Measurements from ENCODE around the gene AHCTF1. TPM values are rescaled to one million over a fixed set of nuclear protein-coding genes. Genes with fewer than 3 reads are reported as not detected.
"Not testable (repeated sequence)": the region's sequence is repeated elsewhere in the genome, so short reads cannot be mapped to it uniquely, and the experiment has no call there.

AHCTF1 gene
- total and polyA plus RNA-seq, 2 donors: 15.3 to 45.7 TPM

DNA sequence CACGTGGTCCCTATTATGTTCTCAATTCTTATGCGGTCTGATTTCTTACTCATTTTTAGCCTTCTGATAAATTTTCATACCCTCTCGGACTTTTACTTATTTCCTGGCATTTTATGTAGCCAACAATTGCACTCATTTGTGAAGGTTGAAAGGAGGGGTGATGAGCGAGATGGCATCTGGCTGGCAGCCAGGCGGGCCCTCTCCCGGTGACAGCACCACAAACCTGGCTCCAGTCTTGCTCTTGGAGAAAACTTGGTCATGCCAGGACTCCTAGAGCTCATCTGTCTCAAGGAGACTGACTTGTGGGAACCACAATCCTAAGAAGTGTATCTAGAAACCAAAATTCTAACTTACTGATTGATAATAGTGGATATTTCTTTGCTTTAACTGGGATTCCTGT is 14.6 kb upstream of the AHCTF1 start:
- Histone ChIP-seq H3K36me3 (ENCODE audit: insufficient read depth) (no peaks in the 10 kb centered on the region), H3K4me3 (ENCODE audit: low read depth, low read length) (no peak overlapping the region), H3K27ac (ENCODE audit: low read depth) (no peak overlapping the region), H3K4me1 (ENCODE audit: insufficient read depth) (no peaks in the 10 kb centered on the region)
- no peak for DNase-seq (ENCODE audit: extremely low spot score)
- WGBS: 91% methylated on average over 6 of the region's 6 CpGs

DNA sequence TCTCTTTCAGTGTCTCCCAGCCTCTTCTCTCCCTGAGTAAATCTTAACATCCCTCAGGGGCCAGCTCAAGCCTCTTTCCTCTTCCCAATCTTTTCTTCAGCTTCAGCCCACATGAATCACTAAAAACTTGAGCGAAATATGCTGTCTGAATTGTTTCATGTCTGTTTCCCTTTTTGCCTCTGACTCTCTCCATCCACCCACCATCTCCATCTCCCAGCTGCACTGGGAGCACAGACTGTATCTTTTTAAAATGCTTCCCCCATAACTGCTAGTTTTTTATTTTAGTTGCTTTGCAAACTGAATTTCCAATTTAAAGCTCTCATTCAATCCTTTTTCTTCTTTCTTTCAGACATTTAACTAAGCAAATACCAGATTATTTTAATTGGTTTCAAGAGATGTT is 3.0 kb upstream of the AHCTF1 start:
- no peaks in the 10 kb centered on the region for H3K36me3 ChIP-seq (ENCODE audit: insufficient read depth)
- 91% methylated on average over 1 of the region's 1 CpG for WGBS
- DNase-seq (ENCODE audit: extremely low spot score): no peak
- no peak overlapping the region for H3K27ac ChIP-seq (ENCODE audit: low read depth)
- H3K4me1 ChIP-seq (ENCODE audit: insufficient read depth): no peaks in the 10 kb centered on the region
- H3K4me3 ChIP-seq (ENCODE audit: low read depth, low read length): no peak overlapping the region

DNA sequence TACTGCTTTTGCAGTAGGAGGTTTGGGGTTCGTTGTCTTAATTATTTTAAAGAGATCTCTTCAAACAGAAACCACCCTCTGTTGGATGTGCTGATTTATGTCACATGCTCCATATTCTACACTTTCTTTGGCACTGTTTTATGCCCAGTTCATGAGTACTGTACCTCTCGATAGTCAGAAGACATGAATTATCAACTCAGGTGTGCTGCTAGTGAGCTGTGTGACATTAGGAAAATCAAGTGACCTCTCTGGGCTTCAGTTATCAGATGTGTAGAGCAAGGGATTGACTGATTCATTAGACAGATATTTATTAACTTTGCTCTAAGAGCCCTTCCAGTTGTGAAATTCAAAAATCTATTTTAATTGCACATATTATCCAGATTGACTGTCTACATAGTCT is 2.1 kb upstream of the AHCTF1 start:
- Histone ChIP-seq H3K36me3 (ENCODE audit: insufficient read depth) (no peaks in the 10 kb centered on the region), H3K4me3 (ENCODE audit: low read depth, low read length) (no peak overlapping the region), H3K27ac (ENCODE audit: low read depth) (no peak overlapping the region), H3K4me1 (ENCODE audit: insufficient read depth) (no peaks in the 10 kb centered on the region)
- no peak for DNase-seq (ENCODE audit: extremely low spot score)
- 79% methylated on average over 2 of the region's 2 CpGs for WGBS

DNA sequence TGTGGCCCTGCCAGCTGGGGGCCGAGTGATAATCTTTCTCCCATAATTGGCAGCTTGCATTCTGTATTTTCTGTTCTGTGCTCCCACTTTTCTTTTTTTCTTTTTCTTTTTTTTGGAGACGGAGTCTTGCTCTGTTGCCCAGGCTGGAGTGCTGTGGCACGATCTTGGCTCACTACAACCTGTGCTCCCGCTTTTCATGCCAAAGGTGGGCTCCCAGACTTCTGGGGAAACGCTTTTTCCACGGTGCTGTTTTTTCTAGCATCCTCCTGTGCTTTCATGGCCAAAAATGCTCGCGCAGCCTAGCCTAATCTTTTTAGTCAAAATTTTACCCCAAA is 585 bp upstream of the AHCTF1 start:
- 9% methylated on average over 8 of the region's 8 CpGs for WGBS
- Histone ChIP-seq H3K4me3 (ENCODE audit: low read depth, low read length) (peak overlapping the region; percentile 85), H3K27ac (ENCODE audit: low read depth) (no peak overlapping the region), H3K4me1 (ENCODE audit: insufficient read depth) (no peaks in the 10 kb centered on the region), H3K36me3 (ENCODE audit: insufficient read depth) (no peaks in the 10 kb centered on the region)
- DNase-seq (ENCODE audit: extremely low spot score): no peak

DNA sequence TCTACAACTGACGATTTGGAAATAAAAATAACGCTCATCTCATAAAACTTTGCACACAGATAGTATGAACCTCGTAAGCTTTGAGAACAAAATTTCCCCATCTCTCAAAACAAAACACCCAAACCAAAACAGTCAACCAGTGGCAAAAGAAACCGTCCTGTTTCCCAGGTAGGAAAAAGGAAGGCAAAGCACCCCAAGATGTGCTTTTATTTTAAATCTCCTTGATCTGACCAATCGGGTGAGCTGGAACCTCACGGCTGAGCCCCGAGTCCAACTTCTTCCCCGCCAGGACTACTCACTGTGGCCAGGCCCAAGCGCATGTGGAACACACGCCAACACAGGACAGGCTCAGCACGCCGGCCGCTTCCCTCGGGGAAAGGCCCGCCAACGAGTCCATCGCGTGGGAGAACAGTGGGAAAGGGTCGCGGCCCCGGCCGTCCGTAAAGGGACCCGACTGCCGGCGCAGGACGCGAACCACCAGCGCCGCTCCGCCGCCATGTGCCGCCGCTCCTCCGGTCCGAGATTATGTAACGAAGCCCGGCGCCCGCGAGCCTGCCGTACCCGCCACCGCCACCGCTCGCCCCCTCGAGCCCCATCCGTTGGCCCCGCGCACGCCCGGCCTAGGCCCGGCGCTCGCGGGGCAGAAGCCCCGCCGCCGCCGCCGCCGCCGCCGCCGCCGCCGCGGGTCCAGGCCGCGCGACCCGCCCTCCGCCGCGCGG is 759 bp downstream of the AHCTF1 start:
- no peaks in the 10 kb centered on the region for H3K4me1 ChIP-seq (ENCODE audit: insufficient read depth)
- peak overlapping the region; percentile 85 for H3K4me3 ChIP-seq (ENCODE audit: low read depth, low read length)
- WGBS: under 1% methylated on average over 72 of the region's 76 CpGs
- H3K36me3 ChIP-seq (ENCODE audit: insufficient read depth): no peaks in the 10 kb centered on the region
- no peak for DNase-seq (ENCODE audit: extremely low spot score)
- H3K27ac ChIP-seq (ENCODE audit: low read depth): peak overlapping the region; percentile 86

DNA sequence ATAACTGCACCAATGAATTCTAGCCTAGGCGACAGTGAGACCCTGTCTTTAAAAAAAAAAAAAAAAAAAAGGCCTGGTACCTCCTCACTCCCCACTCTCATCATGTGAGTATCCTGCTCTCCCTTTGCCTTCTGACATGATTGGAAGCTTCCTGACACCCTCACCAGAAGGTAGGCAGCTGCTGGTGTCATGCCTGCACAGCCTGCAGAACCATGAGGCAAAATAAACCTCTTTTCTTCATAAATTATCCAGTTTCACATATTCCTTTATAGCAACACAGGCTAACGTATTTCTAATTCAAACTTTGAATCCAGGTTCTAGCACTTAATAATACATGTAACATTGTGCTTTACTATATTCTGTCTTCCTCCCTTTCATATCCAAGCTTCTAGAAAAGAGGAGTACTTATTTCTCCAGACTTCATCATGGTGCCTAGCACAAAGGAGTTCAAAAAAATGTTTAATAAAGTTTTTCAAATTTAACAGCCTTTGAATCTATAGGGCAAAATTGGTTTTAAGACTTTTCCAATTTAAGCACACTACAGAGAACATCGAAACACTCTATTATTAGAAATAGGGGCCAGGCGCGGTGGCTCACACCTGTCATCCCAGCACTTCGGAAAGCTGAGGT is 5.6 kb downstream of the AHCTF1 start:
- H3K4me3 ChIP-seq (ENCODE audit: low read depth, low read length): no peak overlapping the region
- 97% methylated on average over 6 of the region's 6 CpGs for WGBS
- no peak overlapping the region for H3K27ac ChIP-seq (ENCODE audit: low read depth)
- no peaks in the 10 kb centered on the region for H3K36me3 ChIP-seq (ENCODE audit: insufficient read depth)
- DNase-seq (ENCODE audit: extremely low spot score): no peak
- H3K4me1 ChIP-seq (ENCODE audit: insufficient read depth): peaks cover 3% of the 10 kb centered on the region

DNA sequence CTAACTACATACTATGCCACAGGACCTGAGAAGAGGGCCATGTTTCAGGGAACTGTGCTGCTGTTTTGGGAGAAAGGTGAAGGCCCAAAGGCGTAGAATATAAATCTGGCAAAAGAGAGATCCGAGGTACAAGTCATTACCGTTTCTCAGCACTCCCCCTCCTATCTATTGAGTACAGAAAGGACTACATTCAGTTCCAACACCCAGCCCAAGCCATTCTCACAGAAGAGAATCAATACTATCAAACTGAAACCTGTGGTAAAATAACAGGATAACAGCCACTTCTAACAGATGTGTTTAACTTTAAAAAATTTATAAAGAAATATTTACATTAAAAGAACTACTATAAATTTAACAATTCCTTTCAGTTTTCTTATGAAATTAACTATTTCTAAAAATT is 7.8 kb downstream of the AHCTF1 start:
- DNase-seq (ENCODE audit: extremely low spot score): no peak
- H3K4me1 ChIP-seq (ENCODE audit: insufficient read depth): peaks cover 3% of the 10 kb centered on the region
- H3K36me3 ChIP-seq (ENCODE audit: insufficient read depth): no peaks in the 10 kb centered on the region
- WGBS: 83% methylated on average over 3 of the region's 3 CpGs
- no peak overlapping the region for H3K4me3 ChIP-seq (ENCODE audit: low read depth, low read length)
- no peak overlapping the region for H3K27ac ChIP-seq (ENCODE audit: low read depth)

DNA sequence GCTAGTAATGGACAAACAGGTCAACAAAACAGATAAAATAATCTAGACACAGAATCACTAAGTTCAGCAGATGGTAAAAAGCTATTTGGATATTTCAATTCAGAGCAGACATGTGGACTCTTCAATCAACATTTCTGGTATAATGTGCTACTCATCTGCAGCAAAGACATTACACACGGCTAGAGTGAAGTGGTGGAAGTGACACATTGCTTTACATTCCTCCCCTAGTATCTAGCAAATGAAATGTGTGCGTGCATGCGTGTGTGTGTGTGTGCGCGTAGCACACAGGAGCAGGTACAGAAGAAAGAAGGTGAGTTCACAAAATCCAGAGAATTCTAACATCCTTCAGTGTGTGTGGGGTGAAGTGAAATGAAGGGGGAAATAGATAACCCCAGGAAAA is 8.3 kb downstream of the AHCTF1 start:
- no peaks in the 10 kb centered on the region for H3K36me3 ChIP-seq (ENCODE audit: insufficient read depth)
- DNase-seq (ENCODE audit: extremely low spot score): no peak
- H3K4me1 ChIP-seq (ENCODE audit: insufficient read depth): peaks cover 3% of the 10 kb centered on the region
- no peak overlapping the region for H3K27ac ChIP-seq (ENCODE audit: low read depth)
- no peak overlapping the region for H3K4me3 ChIP-seq (ENCODE audit: low read depth, low read length)
- 90% methylated on average over 5 of the region's 5 CpGs for WGBS

DNA sequence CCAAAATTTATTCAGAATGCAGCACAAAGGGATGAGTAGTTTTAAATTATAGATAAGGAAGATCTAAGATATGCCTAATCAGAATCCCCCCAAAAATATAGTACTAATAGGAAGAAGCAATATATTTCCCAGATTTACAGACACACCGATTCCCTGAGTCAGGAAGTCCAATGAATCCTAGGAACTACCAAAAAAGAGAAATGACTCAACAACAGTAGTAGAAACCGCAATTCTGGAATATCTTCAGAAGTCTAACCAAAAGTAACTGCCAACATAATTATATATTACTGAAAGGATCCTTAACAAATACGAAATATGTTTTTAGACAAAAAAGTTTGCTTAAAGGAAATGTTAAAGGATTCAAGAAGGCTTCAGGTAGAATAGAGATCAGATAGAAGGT is 10.3 kb downstream of the AHCTF1 start:
- DNase-seq (ENCODE audit: extremely low spot score): no peak
- Histone ChIP-seq H3K27ac (ENCODE audit: low read depth) (no peak overlapping the region), H3K4me1 (ENCODE audit: insufficient read depth) (peaks cover 3% of the 10 kb centered on the region), H3K36me3 (ENCODE audit: insufficient read depth) (no peaks in the 10 kb centered on the region), H3K4me3 (ENCODE audit: low read depth, low read length) (no peak overlapping the region)
- WGBS: 83% methylated on average over 3 of the region's 3 CpGs

DNA sequence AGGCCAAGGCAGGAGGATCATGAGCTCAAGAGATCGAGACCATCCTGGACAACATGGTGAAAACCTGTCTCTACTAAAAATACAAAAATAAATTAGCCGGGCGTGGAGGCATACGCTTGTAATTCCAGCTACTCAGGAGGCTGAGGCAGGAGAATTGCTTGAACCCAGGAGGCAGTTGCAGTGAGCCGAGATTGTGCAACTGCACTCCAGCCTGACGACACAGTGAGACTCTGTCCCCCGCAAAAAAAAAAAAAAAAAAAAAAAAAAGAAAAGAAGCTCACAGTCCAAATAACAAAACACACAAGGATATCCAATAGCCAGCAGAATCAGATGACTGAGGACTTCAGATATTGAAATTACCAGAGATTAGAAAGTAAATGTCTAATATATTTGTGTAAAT is 11.8 kb downstream of the AHCTF1 start:
- 95% methylated on average over 7 of the region's 7 CpGs for WGBS
- no peak for DNase-seq (ENCODE audit: extremely low spot score)
- Histone ChIP-seq H3K4me1 (ENCODE audit: insufficient read depth) (peaks cover 3% of the 10 kb centered on the region), H3K36me3 (ENCODE audit: insufficient read depth) (no peaks in the 10 kb centered on the region), H3K27ac (ENCODE audit: low read depth) (no peak overlapping the region), H3K4me3 (ENCODE audit: low read depth, low read length) (no peak overlapping the region)

DNA sequence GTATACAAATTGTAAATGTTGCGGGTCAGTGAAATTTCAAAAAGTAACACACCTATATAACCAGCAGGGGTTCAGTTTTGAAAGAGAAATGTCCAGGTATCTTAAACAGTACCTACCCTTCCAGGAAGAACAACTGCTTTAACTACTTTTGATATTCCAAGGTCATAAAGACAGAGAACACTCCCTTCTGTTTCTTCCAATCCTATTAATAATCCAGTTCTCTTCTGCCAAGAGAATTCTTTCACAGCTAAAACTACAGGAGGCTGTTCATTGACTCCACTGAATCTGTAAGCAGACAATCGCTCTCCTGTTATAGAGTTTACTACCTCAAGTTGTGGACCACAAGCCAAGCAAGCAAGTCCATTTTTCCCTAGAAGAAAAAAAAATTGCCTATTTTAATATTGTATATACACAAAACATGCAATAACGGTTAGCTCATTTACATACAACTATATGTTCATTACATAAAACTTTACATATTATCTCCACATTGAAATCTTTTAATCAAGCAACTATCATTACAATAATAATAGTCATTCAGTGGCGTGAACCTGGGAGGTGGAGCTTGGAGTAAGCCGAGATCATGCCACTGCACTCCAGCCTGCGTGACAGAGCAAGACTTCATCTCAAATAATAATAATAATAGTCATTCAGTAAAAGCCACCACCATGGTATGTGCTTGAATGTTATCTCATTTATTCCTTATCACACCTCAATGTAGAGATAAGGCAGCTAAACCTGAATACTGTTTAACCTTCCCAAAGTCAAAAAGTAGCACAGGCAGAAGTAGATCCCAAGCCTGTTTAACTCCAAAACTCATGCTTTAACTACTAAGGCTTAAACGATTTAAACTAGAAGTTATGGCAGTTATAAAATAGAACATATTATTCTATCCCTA is 15.5 kb downstream of the AHCTF1 start:
- 94% methylated on average over 7 of the region's 7 CpGs for WGBS
- H3K36me3 ChIP-seq (ENCODE audit: insufficient read depth); H3K27ac ChIP-seq (ENCODE audit: low read depth); DNase-seq (ENCODE audit: extremely low spot score); H3K4me3 ChIP-seq (ENCODE audit: low read depth, low read length); H3K4me1 ChIP-seq (ENCODE audit: insufficient read depth): not testable (repeated sequence)

DNA sequence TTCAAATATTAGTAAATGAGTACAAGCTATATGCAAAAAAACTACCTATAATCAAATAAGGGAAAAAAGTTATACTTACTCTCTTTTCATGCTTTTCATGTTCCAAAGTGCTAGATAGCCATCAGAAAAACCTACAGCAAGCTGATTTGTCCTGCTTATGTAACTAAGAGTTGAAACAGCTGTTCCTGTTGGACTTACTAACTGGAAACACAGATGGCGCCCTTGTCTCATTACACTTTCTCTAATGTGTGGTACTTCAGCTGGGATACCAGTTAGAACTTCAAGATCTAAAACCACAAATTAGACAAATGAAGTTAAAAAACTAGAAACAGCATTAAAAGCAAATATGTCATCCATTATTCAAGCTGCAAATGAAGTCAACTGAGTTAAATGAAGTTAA is 24.3 kb downstream of the AHCTF1 start:
- no peaks in the 10 kb centered on the region for H3K4me1 ChIP-seq (ENCODE audit: insufficient read depth)
- no peak overlapping the region for H3K4me3 ChIP-seq (ENCODE audit: low read depth, low read length)
- H3K27ac ChIP-seq (ENCODE audit: low read depth): no peak overlapping the region
- H3K36me3 ChIP-seq (ENCODE audit: insufficient read depth): peaks cover 8% of the 10 kb centered on the region
- DNase-seq (ENCODE audit: extremely low spot score): peak; percentile 48
- 69% methylated on average over 1 of the region's 1 CpG for WGBS

DNA sequence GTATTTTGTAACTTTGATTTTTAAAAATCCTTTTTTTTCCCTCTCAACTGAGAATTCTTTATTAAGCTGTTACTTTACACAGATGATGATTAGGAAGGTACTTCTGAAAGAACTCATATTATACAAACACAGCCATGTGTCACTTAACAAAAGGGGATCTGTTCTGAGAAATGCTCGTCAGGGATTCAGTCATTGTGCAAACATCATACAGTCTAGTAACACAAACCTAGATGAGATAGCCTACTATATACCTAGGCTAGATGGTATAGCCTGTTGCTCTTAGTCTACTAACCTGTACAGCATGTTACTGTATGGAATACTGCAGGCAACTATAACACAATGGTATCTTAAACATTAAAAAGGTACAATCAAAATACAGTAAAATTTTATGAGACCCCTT is 24.9 kb downstream of the AHCTF1 start:
- H3K36me3 ChIP-seq (ENCODE audit: insufficient read depth): peaks cover 10% of the 10 kb centered on the region
- DNase-seq (ENCODE audit: extremely low spot score): no peak
- H3K4me1 ChIP-seq (ENCODE audit: insufficient read depth): no peaks in the 10 kb centered on the region
- no peak overlapping the region for H3K27ac ChIP-seq (ENCODE audit: low read depth)
- WGBS: 83% methylated on average over 1 of the region's 1 CpG
- H3K4me3 ChIP-seq (ENCODE audit: low read depth, low read length): no peak overlapping the region

DNA sequence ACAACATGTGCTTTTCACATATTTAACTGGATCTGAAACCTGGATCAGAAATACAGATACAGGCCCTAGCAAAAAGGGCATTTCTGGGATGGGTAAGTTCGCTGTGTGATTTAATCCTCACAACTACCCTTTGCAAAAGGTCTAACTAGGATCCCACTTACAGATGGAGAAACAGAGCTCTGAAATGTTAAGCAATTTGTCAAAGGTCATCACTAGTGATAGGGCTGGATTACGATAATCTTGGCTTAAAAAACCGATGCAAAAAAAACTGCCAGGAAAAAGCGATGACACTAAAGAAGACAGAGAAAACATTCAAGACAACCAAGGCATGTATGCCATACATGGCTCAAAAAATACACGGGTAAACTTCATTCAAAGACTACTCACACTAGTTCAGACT is 29.9 kb downstream of the AHCTF1 start:
- WGBS: 92% methylated on average over 5 of the region's 5 CpGs
- no peak for DNase-seq (ENCODE audit: extremely low spot score)
- H3K27ac ChIP-seq (ENCODE audit: low read depth): no peak overlapping the region
- no peaks in the 10 kb centered on the region for H3K4me1 ChIP-seq (ENCODE audit: insufficient read depth)
- H3K36me3 ChIP-seq (ENCODE audit: insufficient read depth): peaks cover 10% of the 10 kb centered on the region
- no peak overlapping the region for H3K4me3 ChIP-seq (ENCODE audit: low read depth, low read length)

All from urinary bladder (tissue), 4 donors.